Loucy (cell line): ENCODE measurements around the gene IL9.

Experiments used
- EZH2phosphoT487 ChIP-seq: fragments of 200-600 bp; IDR thresholded peaks from 2 replicates; pipeline ENCODE4 v1.6.1; 2018; ENCODE audit warnings: antibody characterized with exemption, mild to moderate bottlenecking, moderate library complexity, borderline replicate concordance
- TF ChIP-seq, protein P1 (sequence below): fragments of 200-600 bp; sonication (generic); conservative IDR thresholded peaks from 2 replicates; pipeline ENCODE4 v1.5.1; 2014; ENCODE audit warnings: mild to moderate bottlenecking, antibody characterized with exemption, low read length

DNA sequence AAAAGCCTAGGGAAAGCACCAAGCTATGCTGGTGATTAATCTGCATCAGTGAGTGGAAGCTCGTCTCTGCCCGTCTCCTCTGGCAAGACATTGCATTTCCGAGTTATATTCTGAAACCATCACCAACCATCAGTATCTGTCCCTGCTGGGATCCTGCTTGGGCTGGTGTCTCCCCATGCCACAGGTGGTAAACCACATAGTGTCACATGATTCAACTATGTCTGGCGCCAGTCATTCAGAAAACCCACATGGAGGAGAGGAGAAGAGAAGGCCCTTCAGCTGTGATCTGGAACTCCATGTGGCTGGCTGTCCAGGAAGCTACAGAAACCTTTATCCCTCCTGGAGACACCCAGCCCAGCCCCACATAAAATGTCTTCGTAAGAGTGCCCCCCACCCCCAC is 4.8 kb downstream of the IL9 start:
- TF ChIP-seq, protein P1, sequence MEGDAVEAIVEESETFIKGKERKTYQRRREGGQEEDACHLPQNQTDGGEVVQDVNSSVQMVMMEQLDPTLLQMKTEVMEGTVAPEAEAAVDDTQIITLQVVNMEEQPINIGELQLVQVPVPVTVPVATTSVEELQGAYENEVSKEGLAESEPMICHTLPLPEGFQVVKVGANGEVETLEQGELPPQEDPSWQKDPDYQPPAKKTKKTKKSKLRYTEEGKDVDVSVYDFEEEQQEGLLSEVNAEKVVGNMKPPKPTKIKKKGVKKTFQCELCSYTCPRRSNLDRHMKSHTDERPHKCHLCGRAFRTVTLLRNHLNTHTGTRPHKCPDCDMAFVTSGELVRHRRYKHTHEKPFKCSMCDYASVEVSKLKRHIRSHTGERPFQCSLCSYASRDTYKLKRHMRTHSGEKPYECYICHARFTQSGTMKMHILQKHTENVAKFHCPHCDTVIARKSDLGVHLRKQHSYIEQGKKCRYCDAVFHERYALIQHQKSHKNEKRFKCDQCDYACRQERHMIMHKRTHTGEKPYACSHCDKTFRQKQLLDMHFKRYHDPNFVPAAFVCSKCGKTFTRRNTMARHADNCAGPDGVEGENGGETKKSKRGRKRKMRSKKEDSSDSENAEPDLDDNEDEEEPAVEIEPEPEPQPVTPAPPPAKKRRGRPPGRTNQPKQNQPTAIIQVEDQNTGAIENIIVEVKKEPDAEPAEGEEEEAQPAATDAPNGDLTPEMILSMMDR, result no peak
- no peak for TF ChIP-seq EZH2phosphoT487
